Measurements from ENCODE around the gene DEDD2. TPM values are rescaled to one million over a fixed set of nuclear protein-coding genes. Genes with fewer than 3 reads are reported as not detected.

DEDD2 gene
- total and polyA plus RNA-seq, 10 of the 15 experiments (the other 5 are each of a cell fraction or from before 2014, with no cell fraction given) = 2.5 to 24.7 (median 17.6) TPM

- TF ChIP-seq ZBTB33 (IDR thresholded peaks at IDR 0.05) (no peak), TCF12 (IDR thresholded peaks at IDR 0.05; ENCODE audit: low read depth, low read length) (0 out of 2 replicates have a peak, but pooled peaks have one; percentile 6), NFYA (IDR thresholded peaks at IDR 0.05; ENCODE audit: borderline replicate concordance, low read depth, low read length) (no peak), NR2C2 (IDR thresholded peaks at IDR 0.05; ENCODE audit: borderline replicate concordance, control insufficient read depth, insufficient read length, low read depth) (no peak), IRF4 (IDR thresholded peaks at IDR 0.05; ENCODE audit: low read depth, low read length) (no peak), IKZF2 (IDR thresholded peaks at IDR 0.05) (peak; percentile 46 to 61; a peak in 2 of 4 replicates), ZNF622 (IDR thresholded peaks at IDR 0.05) (no peak), CEBPB (IDR thresholded peaks at IDR 0.05; ENCODE audit: borderline replicate concordance in 1 of 2, low read depth in 2 of 2, low read length in 2 of 2) (no peak), HSF1 (IDR thresholded peaks at IDR 0.05; ENCODE audit: low read depth, low read length) (no peak; the same call in 1 of the 2 replicates), MTA2 (IDR thresholded peaks at IDR 0.05; ENCODE audit: low read depth) (no peak), RELB (IDR thresholded peaks at IDR 0.05; ENCODE audit: low read depth) (peak; percentile 40; the same call in 1 of the 2 replicates), POU2F2 (IDR thresholded peaks at IDR 0.05; ENCODE audit: borderline replicate concordance, low read depth, low read length) (peak; percentile 51), CHD4 (IDR thresholded peaks at IDR 0.05) (no peak), EED (IDR thresholded peaks at IDR 0.05; ENCODE audit: low read depth) (no peak), BHLHE40 (IDR thresholded peaks at IDR 0.05; ENCODE audit: borderline replicate concordance in 1 of 2, low read depth in 2 of 2, low read length in 1 of 2) (peak in 1 of 2 experiments; percentile 78; a peak in 2 of 4 replicates), USF1 (IDR thresholded peaks at IDR 0.05; ENCODE audit: borderline replicate concordance, extremely low read length, insufficient read depth, low read depth, low read length) (no peak), CHD2 (IDR thresholded peaks at IDR 0.05; ENCODE audit: borderline replicate concordance, low read depth, low read length) (peak; percentile 92), KAT2A (conservative IDR thresholded peaks at IDR 0.05; ENCODE audit: control insufficient read depth, low read depth, low read length) (no peak), SMAD1 (IDR thresholded peaks at IDR 0.05; ENCODE audit: low read depth, partially characterized antibody) (no peak), GABPA (IDR thresholded peaks at IDR 0.05; ENCODE audit: low read depth) (peak; percentile 81), PKNOX1 (IDR thresholded peaks at IDR 0.05) (peak; percentile 96), BACH1 (IDR thresholded peaks at IDR 0.05; ENCODE audit: borderline replicate concordance) (peak; percentile 86; the same call in 1 of the 2 replicates)
Observed at GRCh38 chr19:42242512-42243409, 25.3 kb upstream of the DEDD2 start, which contains the start of gene GSK3A (continued).

Measured in GM12878 (cell line).